Smooth muscle cell of the brain vasculature (primary cell): ENCODE results near the gene CUL2.
A peak's percentile ranks its signal among the peaks of the same experiment; 100 is the strongest.
"Not testable (repeated sequence)": the region's sequence is repeated elsewhere in the genome, so short reads cannot be mapped to it uniquely, and the experiment has no call there.

ENCODE experiments used
- DNase-seq: peaks from one replicate; pipeline ENCODE4 v3.0.0-alpha.2; 2012; ENCODE audit warnings: low read depth, low spot score

Gene CUL2

GRCh38 chr10:35090162-35090954 lies at the start of gene CUL2:
CUL2 (minus strand) TSS chr10:35090341; CDS start chr10:35071317, 19,024 bp downstream.
- peak; percentile 93 for DNase-seq

GRCh38 chr10:35136263-35136815 lies 46.2 kb upstream of the CUL2 start:
- DNase-seq, result no peak

- DNase-seq, result no peak
Measured at GRCh38 chr10:35135861-35136260, 45.7 kb upstream of the CUL2 start.

DNA sequence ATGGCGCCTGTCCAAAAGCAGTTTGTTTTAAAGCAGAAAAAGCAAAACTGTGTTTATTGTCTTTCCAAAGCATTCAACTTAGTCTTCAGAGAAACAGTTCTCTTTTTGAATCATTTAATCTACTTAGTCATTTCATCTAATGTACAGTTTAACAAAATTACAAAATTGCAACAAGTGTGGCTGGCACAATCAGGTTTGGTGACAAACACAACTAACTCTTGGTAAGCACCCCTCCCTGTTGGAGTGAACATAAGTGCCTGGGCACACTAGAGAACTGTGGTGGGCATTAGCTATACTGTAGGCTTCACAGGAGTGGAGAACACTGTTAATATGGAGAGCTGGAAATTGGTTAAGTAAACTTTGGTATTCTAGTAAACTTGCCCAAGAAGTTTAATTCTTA lies 43.4 kb upstream of the CUL2 start:
- DNase-seq, result no peak

DNA sequence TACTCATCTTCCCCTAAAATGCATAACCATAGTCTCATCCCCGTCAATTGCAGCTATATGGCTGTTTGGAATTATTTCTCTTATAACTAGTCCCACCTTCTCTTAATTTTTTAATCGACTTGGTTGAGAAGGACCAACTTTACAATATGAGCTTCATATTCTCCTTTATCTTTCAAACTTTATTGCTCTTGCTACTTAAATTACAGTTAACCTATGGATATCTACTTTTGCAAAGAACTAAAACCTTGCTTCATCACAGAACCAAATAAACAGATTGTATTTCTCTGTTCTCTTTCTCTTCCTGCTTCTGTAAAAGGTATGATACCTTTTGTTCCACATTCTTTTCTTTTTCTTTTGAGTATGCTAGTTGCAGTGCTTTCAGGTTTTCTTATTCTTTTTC lies 42.6 kb upstream of the CUL2 start:
- no peak for DNase-seq

DNA sequence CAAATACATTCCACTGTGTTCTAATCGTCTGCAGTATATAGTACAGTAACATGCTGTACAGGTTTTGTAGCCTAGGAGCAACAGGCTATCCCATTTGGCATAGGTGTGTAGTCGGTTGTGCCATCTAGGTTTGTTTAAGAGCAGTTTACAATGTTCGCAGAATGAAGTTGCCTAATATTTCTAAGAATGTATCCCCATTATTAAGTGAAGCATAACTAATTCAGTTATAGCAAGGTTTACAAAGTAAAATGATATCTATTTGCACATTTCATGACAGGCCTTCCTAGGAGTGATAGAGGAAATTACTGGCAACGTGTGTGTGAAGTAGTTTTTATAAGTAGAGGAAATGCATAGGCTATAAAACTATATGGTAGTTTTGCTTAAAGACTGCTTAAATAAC lies 40.5 kb upstream of the CUL2 start:
- no peak for DNase-seq

DNA sequence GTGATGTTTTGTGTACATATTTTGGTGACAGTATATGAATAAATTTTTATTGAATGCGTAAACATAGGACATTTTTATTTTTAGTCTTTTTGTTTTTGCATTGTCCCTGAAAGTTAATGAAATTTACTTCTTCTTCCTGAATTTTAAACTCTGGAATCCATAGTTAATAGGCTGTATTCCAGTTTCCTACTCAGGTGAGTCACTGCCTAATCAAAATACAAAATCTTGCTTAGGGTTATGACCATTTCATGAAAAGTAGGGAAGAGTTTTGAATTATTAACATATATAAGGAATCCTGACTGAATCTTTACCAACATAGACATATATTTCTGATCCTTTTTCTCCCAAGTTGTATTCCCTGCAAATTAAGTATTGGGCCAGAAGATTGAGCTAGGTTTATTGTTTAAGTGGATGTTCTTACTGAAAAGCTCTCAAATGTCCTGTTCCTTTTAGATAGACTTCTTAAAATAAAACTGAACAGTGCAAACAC lies 39.1 kb upstream of the CUL2 start:
- no peak for DNase-seq

GRCh38 chr10:35127289-35127891 lies 37.2 kb upstream of the CUL2 start:
- peak; percentile 20 for DNase-seq

DNA sequence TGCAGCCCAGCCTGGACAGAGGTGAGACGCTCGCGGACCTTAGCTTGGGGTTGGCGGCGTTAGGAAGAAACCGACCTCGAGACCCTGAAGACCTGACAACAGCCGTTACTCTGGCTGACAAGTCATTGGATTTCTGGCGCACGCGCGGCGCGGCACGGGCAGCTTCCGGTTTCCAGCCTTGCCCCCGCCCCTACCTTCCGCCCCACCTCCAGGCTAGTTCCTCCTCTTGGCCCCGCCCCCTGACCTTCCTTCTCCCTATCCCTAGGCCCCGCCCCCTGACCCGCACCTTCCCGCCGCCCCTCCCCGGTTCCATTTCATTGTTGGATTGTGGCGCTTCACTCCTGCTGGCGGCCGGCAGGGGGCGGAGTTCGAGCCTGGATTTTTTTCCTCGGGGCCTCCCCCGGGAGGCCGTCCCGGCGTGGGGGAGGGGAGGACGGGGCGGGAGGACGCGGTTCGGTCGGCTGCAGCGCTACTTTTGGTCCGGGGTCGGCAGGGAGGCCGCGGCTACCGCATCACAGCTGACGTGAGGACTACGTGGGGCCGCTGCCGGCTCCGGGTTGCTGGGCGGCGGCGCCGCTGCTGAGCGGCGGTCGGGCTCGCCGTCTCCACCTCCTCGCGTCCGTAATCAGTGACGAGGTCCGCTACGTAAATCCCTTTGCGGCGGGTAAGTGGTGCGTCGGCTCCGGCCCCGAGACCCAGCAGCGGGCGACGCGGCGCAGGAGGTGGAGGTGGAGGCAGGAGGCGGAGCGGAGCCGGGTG lies 36.6 kb upstream of the CUL2 start, which contains the start of gene CREM:
CREM (plus strand) TSS at position 317 of the 759 bp plus-strand sequence. CDS start 10,990 bp downstream, outside the sequence.
- peak; percentile 88 for DNase-seq

DNA sequence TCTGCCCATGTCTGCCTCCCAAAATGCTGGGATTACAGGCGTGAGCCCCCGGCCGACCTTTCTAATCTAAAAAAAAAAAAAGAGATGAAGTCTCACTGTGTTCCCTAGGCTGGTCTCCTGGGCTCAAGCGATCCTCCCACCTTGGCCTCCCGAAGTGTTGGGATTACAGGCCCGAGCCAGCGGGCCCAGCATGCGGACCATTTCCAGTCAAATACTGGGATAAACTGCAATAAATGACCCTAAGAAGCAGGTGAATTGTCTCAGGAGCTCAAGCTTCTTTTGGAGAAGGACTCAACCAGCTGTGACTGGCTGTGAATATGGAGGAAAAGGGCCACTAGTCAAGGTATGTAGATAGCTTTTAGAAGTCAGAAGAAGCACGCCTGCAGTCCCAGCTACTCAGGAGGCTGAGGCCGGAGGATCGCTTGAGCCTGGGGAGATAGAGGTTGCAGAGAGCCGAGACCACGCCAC lies 36.0 kb upstream of the CUL2 start:
- no peak for DNase-seq

DNA sequence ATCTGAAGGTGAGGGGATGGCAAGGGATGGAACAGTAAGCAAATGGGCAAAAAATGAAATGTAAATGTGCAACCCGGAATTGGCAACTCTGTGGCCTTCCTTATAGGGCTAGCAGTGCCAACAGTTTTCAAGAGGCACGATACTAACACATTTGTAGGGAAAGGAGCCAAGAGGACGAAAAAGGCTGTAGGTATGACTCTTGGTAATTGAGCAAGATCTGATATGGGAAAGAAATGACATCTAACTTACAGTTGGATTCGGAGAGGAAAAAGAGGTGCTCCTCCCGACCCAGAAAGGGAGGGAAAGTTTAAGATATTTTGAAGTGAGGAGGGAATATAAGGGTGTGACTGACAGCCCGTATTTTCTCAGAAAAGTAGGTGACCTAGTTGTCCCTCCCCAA lies 34.4 kb upstream of the CUL2 start:
- DNase-seq, result no peak

DNA sequence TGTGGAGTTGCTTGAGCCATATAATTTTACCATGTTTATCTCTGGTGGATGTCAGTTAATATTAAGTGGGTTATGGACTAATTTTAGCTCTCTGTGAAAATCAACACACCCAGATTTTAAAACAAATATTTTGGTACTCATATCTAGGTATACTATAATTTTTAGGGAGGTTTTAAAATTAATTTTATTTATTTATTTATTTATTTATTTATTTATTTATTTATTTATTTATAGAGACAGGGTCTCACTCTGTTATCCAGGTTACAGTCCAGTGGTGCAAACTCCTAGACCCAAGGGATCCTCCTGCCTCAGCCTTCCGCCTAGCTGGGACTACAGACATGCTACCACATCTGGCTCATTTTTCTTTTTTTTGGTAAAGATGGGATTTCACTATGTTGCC lies 29.2 kb upstream of the CUL2 start:
- DNase-seq, result no peak

DNA sequence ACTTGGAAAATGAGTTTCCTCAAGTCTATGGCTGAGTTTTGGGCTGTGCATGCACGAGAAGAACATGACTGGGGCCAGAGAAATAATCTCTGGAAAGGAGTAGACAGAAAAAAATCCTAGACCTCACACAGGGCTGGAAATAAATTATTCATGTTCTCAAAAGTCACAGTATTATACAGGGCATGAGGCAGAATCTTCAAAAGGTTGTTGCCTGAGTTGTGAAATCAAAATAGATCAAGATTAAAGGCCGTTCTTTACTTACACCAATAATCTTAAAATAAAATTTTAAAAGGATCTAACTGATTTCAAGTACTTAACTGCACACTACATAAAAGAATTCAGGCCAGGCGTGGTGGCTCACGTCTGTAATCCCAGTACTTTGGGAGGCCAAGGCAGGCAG lies 22.4 kb upstream of the CUL2 start:
- DNase-seq, result no peak

- DNase-seq, result no peak
Measured at GRCh38 chr10:35103882-35104281, 13.7 kb upstream of the CUL2 start.

DNA sequence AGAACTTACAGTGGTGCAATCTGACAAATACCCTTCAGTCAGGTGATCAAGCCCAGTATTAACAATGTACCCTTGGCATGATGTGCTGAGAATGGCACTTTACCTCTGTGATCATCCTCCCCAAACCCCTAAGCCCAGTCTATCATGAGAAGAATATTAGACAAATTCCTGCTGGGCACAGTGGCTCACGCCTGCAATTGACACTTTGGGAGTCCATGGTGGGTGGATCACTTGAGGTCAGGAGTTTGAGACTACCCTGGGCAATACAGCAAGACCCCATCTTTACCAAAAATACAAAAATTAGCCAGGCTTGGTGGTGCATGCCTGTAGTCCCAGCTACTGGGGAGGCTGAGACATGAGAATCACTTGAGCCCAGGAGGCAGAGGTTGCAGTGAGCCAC lies 7.4 kb upstream of the CUL2 start:
- no peak for DNase-seq

DNA sequence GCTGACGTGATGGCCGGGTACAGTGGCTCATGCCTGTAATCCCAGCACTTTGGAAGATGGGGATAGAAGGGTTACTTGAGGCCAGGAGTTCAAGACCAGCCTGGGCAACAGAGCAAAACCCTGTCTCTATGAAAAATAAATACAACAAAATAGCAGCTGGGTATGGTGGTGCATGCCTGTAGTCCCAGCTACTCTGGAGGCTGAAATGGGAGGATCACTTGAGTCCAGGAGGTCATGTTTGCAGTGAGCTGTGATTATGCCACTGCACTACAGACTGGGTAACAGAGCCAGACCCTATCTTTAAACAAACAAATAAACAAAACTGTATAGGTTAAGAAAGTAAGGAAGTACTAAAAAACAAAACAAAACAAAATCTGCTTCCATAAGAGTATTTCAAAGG lies 6.2 kb upstream of the CUL2 start:
- DNase-seq, result no peak

DNA sequence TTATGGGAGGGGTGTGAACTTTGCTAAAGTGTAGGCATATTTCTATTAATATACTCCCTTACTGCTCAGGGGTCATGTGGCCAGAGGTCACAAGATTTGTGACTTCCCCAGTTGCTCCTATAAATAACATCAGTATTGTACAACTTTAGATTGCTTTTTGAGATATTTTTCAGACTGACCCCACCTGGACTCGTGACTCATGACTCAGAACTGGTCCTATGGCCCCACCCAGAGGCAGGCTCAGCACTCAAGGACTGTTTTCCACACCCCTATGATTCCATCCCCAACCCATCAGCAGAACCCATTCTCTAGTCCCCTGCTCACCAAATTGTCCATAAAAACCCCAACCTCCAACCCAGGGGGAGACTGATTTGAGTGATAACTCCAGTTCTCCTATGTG lies 2.7 kb upstream of the CUL2 start:
- DNase-seq, result no peak

DNA sequence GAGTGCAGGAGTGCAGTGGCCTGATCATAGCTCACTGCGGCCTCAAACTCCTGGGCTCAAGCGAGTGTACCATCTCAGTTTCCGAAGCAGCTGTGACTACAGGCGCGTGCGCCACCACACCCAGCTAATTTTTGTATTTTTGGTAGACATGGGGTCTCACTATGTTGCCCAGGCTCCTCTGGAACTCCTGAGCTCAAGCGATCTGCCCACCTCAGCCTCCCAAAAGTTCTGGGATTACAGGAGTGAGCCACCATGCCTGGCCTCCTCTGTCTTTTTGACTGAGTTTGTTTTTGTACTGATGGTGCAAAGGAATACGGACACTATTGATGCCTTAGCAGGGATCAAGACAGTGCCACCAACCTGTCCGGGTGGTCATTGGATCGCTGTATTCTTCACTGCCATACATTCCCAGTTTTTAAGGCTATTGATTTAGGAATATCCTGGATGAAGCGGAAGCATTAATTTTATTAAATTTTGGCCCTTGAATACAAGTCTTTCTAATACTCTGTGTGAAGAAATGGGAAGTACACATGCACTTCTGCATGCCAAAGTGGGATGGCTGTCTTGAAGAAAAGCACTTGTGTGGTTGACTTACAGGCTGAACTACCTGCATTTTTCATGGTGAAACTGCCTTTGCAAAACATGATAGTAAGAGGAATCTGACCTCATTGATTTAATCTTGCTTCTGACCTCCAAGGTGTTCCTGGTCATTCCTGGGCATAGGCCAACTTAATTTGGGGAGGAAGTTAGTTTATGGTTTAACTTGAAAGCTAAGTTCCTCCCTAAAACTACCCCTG lies 2.1 kb upstream of the CUL2 start:
- DNase-seq, result no peak

- DNase-seq, result no peak
Measured at GRCh38 chr10:35089611-35090161, 455 bp downstream of the CUL2 start.

DNA sequence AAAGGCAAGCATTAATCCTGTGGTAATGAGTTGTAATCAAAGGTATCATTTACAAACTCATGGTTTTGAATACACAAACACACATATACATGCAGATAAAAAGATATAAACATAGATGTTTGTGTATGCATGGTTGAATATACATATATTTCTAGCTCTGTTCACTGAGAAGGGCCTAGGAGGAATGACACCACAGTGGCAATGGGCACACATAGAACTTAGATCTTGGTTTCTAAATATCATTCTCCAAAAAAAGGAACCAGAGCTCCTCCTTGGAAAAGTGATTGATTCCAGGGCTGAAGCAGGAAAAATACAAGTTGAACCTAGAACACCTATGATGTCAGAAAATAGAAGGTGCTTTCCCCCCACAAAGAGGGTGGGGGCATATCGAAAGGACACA lies 6.9 kb downstream of the CUL2 start:
- DNase-seq, result no peak

GRCh38 chr10:35080261-35080660 lies 9.9 kb downstream of the CUL2 start:
- not testable (repeated sequence) for DNase-seq
